GM18499 (cell line): Measurements from ENCODE around the gene GPC1.

Experiments
- ATAC-seq: cut with Tn5 transposase; IDR thresholded peaks from one replicate; pipeline ENCODE4 v1.9.1; 2021; ENCODE audit warnings: moderate number of reproducible peaks; ENCODE audit not compliant: insufficient read depth, unreplicated experiment

Gene GPC1

GRCh38 chr2:240508832-240509545, 73.5 kb downstream of the GPC1 start:
- ATAC-seq = no peak

- no peak for ATAC-seq
These were observed 74.4 kb downstream of the GPC1 start for GRCh38 chr2:240509667-240510512.

DNA sequence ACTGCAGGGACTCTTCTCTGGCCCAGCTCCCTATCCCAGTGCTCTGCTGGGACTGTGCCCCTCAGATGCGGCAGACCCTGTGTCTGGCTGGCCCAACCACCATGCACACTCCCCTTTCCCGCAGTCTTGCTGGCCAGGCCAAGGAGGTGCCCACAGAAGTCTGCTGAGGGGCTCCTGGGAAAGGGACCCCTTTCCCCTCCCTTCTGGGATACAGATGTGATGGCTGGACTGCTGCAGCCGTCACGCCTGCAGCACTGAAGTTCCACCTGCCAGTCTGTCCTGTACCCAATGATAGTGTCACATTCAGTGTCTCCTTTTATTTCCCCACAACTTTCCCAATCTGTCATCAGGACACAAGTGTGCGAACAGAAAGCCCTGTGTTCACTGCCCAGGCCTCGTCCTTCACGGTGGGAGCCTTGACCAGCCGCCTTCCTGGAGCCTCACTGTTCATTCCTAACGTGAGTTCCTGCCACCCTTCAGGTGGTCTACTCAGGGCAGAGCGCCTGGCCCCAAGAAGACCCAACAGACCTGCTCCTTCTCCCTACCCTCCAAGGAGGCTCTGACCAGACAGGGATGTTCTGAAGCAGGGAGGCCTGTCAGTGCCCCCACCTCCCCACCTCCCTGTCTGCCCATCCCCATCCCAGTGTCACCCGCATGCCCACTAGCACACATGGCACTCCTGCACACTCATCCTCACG, 75.2 kb downstream of the GPC1 start:
- no peak for ATAC-seq

DNA sequence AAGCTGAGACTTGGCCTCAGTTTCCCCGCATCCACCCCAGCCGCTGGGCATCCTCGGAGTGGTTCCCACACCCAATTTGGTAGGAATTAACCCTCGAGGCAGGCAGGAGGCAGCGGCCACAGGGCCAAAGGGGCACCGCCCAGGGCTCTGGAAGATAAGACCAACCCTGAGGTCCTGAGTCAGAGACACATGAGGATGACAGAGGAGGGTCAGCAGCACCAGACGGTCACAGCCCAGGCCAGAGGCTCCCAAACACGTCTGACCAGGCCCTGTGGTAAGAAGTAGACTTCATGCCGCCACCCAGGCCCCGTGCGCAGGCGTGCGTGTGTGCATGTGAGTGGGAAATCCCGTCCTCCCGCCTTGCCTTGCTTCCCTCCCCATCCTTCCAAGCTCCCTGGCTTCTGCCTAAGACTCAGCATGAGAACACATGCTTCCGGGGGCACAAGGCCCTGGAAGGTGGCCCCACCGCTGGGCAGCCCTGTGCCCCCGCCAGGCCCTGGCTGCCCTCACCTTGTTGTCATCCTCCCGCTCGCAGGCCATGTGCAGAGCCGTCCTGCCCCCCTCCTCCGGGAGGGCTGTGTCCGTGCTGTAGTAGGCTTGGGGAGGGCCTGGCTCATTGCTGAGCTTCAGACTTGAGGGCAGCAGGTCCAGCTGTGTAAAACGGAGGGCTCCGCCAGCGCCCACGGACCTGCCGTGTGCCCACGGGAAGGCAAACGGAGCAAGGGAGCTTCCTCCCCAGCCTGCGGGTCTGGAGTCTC, 76.1 kb downstream of the GPC1 start:
- ATAC-seq = no peak

DNA sequence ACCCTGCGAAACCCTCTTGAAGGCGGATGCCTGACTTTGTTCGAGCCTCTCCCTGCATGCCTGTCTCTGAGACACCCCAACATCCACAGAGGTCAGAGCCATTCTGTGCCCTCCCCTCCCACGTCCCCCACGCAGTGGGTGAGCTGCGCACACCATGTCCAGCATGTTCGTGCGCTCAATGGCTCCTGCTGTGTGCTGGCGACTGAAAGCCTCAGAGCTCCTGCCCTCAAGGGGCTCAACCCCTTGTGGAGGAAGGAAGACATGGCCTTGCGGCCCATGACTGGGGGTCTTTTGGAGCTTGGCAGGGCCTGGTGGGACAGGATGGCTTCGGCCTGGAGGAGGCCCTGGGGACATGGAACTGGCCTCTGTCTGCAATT, 76.6 kb downstream of the GPC1 start:
- no peak for ATAC-seq

GRCh38 chr2:240512666-240513535, 77.4 kb downstream of the GPC1 start:
- ATAC-seq = no peak

GRCh38 chr2:240513549-240514287, 78.3 kb downstream of the GPC1 start:
- peak; percentile 81 for ATAC-seq

DNA sequence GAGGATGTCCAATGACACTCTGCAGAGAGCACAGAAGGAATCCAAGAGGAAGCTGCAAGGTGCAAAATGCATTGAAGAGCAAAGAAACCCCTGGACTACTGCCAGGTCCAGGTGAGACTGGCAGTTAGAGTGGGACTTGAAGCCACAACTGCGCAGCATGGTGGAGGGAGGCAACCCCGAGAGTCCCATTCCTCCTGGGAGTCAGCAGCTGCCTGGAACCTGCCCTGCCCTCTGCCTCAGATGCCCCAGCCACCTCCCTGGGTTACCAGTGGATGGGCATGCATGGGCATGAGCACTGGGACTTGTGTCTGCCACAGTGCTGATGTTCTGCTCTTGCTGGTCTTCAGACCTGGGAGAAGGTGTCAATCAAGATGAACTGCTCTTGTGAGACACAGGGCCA, 79.2 kb downstream of the GPC1 start:
- no peak for ATAC-seq

DNA sequence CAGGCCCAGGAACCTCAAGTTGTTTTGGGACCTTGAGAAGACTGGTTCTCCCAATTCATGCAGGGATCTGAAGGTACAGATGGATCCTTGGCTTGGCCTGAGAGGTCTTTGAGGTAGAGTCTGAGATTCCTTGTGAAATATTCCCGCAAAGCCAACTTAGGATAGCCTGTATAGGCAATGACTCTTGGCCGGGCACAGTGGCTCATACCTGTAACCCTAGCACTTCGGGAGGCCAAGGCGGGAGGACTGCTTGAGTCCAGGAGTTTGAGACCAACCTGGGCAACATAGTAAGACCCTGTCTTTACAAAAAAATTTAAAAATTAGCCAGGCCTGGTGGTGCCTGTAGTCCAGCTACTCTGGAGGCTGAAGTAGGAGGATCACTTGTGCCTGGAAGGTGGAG, 81.9 kb downstream of the GPC1 start:
- no peak for ATAC-seq
